PFSK-1 (cell line): ENCODE measurements around the gene TTC39C.

Experiments used
- REST ChIP-seq, 2 experiments: IDR thresholded peaks; 2 replicates each; pipeline versions ENCODE4 v1.6.1 to v1.8.0; 2011 to 2012; ENCODE audit warnings: low read depth in 2 of 2, low read length in 2 of 2, control low read depth in 1 of 2, inconsistent platforms in 1 of 2, mild to moderate bottlenecking in 1 of 2, moderate library complexity in 1 of 2; ENCODE audit not compliant: insufficient read depth in 1 of 2
- SIN3A ChIP-seq: IDR thresholded peaks from 2 replicates; pipeline ENCODE4 v1.6.1; 2012; ENCODE audit warnings: mild to moderate bottlenecking, low read length, moderate library complexity, borderline replicate concordance; ENCODE audit not compliant: insufficient read depth
- TAF1 ChIP-seq: IDR thresholded peaks from 2 replicates; pipeline ENCODE4 v1.6.1; 2012; ENCODE audit warnings: low read length, control low read depth, borderline replicate concordance; ENCODE audit not compliant: insufficient read depth

GRCh38 chr18:24031916-24032315 lies 17.4 kb downstream of the TTC39C start:
- TF ChIP-seq SIN3A: no peak
- TF ChIP-seq REST (IDR thresholded peaks at IDR 0.05; ENCODE audit: insufficient read depth in 1 of 2, low read depth in 2 of 2, low read length in 2 of 2): no peak
- TF ChIP-seq TAF1: no peak
